Dedifferentiated amniotic fluid mesenchymal stem cell (primary cell): ENCODE data around the gene ROM1.
"Not testable (repeated sequence)": the region's sequence is repeated elsewhere in the genome, so short reads cannot be mapped to it uniquely, and the experiment has no call there.

Experiments
- DNase-seq: peaks from one replicate; pipeline ENCODE4 v3.0.0-alpha.2; 2016; ENCODE audit errors: extremely low spot score

Gene ROM1

DNA sequence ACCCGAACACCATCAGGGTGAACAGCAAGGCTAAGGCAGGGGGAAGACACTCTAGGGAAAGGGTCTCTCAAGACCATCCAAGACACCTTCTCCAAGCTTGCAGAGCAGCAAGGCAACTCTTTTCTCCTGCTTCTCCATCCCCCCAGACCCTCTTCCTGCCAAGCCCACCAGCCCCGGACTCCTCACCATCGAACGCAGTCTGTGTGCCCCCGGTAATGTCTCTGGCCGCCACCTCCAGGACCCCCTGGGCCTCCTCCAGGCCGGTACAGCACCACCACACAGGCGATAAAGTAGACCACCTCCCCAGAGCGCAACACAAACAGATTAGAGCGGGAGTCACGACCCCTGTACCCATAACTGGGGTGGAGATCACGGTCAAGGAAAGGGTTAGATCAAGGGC, 4.3 kb upstream of the ROM1 start:
- no peak for DNase-seq

GRCh38 chr11:62610403-62610802, 2.7 kb upstream of the ROM1 start:
- DNase-seq: no peak

DNA sequence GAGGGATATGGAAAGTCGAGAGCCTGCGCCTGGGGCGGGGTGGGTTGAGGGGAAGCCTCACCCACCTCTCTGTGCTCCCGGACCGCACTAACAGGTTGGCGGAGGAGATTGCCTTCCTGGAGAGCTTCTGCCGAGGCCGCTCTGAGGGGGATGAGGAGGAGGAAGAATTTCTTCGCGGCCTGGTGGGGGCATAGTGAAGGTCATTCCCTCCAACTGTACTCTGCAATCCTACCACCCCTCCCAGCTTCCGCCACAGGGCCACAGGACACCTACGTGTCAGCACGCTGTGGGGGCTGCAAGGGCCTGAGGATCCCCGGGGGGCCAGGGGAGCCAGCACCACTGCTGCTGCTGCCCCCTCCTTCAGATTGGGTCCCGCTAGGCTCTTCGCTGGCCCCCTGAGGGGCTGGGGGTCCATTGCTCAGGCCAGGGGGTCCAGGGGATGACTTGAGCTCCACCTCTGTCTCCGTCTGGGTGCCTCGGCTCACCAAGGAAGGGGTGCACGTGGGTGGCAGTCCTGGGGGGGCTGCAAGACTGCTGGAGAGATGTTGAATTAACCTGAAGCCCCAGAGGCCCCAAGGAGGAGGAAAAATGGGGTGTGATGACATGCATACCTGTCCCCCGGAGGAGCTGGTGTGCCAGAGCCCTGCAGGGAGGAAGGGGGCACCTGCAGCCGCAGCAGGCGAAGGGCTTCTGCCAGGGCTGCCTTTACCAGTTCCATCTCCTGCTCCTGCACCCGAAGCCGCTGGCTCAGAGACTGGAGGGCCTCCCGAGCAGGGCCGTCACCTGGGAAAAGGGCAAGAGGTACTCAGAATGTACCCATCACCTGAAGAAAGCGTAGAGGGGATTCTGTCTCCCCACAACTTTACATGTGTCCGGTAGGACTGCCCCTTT, 2.0 kb upstream of the ROM1 start:
- DNase-seq: no peak

DNA sequence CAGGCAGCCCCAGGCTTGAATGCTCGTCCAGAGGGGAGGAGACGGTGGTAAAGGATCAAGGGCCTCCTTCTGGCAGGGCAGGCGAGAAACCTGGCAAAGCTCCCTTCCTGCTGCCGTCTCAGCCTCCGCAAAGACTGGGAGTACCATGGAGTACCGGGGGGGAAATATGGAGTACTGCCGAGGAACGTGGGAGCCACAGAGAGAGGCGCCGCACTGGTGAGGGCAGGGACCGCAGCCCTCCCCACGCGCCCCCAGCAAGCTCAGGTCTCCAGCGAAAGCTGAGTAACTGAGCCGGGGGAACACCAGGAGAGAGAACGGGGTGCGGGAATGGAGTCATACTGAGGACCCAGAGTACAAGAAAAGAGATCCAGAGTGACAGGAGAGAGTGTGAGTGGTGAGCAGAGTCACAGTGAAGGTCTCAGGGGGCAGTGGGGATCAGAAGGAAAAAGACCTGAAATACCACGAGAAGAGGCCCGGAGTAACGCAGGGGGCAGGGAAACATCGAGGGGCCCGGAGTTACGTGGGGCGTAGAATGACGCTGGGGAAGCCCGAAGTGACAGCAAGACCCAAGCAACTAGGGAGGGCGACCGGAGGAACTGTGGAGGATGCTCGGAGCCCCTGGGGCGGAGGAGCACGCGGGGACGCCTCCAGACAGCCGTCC, 1.2 kb upstream of the ROM1 start:
- DNase-seq: no peak

GRCh38 chr11:62613291-62613778, 278 bp downstream of the ROM1 start:
- no peak for DNase-seq

GRCh38 chr11:62614275-62614674, 1.2 kb downstream of the ROM1 start:
- DNase-seq: no peak

DNA sequence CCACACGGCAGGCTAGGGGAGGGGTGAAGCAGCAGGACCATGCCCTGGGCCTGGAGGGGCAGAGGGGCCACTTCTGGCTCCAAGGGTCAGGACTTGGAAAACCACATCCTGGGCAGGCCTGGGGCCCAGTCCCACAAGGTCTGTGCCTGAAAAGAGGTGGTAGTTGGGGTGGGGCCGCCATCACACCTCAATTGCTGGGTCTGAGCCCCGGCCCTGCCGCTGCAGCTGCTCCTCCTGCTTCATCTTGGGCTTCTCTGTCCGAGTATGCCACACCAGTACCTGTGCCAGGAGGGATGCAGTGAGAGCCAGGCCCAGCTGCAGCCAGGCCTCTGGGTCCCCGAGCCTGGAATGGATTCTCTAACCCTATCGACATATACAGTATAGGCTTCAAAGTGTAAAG, 2.5 kb downstream of the ROM1 start:
- no peak for DNase-seq

DNA sequence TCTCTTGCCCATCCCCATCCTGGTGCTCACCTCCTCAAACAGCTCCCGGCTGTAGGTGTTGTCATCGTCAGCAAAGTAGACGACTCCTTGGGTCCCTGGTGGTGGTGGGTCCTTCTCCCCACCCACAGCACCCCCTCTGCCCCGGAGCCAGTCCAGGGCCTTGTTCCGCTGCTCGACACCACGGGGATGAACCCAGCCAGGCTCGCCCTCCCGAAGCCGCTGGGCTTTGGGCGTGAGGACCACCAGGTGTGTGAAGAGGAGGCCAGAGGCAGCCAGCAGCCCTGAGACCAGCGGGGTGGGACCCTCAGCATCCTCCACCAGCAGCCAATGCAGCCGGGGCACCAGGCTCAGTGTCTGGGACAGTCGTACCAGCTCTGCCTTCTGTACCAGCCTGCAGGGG, 3.9 kb downstream of the ROM1 start:
- DNase-seq: not testable (repeated sequence)

DNA sequence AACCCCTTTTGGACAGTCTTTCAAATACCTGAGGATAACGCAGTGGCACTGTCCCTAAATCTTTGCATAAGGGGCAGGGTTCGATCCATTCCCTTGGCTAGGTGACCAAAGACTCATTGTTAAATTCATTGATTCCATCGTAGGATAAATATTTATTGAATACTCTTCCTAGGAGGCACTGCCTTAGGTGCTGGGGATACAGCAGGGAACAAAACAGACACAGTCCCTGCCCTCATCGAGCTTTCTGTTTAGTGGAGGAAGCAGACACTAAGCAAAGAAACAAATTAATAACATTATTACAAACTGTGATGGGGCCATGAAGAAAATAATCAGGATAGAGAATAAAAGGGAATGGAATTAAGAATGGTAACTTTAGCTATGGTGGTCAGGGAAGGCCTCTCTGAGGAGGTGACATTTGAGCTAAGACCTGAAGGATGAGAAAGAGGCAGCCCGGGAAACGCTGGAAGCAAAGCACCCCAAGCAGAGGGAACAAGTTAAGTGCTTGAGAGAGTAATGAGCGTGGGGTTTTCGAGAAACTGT, 8.0 kb downstream of the ROM1 start:
- no peak for DNase-seq

GRCh38 chr11:62621567-62622470, 8.8 kb downstream of the ROM1 start, which contains the start of gene B3GAT3:
TSS of gene B3GAT3 (minus strand) at chr11:62621986. CDS start at chr11:62621947, 39 bp downstream.
- DNase-seq: peak; percentile 96

DNA sequence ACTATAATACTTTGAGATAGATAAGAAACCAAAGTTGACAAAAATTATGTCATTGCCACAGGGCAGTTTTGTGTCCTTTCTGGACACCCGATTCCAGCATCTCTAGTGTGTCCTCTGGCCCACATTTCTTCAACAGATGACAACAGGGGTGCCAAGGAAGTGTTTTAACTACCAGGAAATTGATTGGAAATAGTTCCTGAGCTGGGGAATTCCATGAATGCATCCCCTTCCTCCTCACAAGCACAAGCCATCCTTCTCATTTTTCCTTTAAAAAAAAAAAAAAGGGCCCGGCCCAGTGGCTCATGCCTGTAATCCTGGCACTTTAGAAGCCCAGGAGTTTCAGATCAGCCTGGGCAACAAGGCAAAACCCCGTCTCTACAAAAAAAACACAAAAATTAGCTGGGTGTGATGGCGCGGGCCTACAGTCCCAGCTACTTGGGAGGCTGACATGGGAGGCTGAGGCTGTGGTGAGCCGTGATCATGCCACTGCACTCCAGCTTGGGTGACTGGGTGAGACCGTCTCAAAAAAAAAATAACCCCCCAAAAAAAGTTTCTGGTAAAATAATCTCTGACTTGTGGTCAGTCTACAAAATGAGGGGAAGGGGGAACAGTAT, 9.5 kb downstream of the ROM1 start:
- DNase-seq: no peak

DNA sequence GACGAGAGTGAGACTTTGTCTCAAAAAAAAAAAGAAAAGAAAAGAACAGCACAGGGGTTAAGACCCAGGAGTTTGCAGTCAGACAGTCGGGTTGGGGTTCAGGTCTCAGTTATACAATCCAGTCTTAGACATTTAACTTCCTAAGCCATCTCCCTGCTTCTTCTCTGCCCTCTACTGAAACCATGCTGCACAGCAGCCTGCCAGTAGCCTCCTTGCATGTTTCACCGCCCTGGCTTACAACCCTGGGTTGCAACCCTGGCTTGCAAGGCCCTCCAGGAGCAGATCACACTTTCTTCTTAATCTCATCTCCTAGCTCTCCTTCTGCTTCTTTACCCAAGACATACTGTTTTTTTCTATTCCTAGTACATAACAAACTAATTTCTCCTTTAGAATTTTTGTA, 14.7 kb downstream of the ROM1 start:
- no peak for DNase-seq

DNA sequence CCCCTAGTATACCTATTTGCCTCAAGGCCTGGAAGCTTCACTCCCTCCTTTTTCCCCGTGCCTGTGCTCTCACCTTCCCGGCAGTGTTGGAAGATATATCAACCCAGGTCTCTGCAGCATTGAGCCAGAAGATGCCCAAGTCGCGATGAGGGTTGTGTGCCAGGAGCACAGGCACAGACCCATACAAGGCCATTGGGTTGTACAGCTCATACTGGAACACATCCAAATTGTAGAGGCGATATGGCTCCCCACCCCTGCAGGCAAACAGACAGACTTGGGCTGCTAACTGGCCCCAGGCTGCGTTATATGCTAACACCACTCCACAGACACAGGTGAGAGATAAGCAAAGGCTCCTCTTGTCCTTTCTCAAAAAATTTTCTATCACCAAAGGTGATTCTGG, 19.4 kb downstream of the ROM1 start:
- DNase-seq: no peak

GRCh38 chr11:62644220-62644619, 31.2 kb downstream of the ROM1 start:
- no peak for DNase-seq

DNA sequence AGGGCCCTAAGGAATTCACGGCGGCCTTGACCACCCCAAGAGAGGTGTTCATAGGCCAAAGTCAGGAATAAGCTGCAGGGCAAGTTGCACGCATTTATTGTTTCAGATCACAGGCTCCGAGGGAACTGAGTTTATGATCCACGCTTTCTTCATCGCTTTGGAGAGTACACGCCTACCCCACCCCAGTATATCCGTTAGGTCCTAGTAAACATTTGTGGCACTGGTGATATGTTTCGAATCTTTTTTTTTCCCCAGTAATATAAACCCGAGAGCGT, 32.6 kb downstream of the ROM1 start:
- no peak for DNase-seq

DNA sequence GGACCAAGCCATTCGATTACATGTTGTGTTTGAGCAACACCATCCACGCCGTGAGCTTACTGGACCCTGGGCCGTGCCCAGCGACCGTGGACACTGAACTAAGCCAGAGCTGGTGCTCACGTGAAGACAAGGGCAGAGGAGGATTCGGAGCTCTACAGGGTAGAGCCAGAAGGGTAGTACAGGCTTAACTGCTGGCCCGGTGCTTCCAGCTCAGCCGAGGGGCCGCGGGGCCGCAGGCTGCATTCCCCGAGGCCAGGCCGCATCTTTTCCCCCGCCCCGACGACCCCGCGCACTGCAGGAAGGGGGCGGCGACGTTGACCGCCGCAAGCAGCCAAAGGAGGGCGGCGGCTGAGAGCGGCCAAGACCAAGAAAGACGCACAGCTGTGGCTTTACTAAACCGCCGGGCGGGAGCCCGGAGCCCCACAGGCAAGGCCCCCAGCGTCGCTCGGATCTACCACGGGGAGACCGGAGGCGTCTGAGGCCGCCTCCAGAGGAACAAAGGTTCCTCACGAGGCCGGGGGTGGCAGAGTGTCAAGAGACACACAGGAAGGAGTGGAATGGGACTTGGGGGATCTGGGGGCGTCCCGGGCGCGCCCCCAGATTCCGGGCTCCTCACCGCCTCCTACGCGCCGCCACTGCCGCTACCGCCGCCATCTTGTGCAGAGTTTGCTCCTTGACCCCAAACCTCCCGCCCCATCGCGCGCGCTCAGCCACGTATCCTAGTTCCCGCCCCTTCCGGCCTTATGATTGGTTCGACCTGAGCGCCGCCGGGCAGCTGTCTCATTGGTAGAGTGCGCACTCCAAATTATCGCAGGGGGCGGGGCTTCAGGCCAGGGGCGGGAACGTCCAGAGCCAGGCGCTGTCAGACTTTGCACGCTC, 33.1 kb downstream of the ROM1 start, which contains the start of gene GANAB:
GANAB (minus strand) TSS at position 668 of the 879 bp plus-strand sequence; CDS start at position 654, 14 bp downstream.
- DNase-seq: peak; percentile 99

DNA sequence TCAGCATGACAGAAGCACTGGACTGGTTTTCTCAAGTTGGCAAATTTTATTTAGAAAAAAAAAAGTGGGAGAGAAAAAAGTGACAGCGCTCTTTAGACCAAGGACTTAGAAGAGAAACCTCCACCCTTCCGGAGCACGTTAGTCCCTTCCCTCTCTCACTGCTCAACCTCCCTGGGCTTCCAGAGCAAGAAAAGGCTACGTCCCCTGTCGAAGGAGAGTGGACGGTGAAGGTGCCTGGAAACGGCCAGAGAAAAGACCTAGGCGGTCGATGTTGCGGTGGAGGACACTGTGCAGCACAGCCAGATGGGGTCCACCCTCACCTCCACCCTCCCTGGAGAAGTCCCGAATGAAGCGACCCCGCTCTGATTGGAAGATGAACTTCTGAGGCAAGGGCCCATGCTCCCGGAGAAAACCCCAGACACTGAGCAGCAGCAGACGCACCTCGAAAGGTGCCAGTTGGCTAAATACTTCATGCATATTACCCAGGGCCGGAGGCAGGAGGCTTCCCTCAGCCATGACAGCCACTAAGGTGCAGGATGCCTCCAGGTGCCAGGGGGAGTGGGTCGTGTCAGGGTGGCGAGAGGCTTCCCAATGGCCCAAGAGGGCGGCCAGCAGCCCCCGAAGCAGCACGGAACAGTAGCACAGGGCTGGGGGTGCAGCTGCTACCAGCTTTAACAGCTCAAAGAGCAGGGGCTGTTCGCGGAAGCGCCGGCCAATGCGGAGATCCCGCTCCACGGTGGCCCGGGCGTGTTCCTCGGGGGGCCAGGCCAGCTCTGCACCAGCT, 34.0 kb downstream of the ROM1 start:
- no peak for DNase-seq

DNA sequence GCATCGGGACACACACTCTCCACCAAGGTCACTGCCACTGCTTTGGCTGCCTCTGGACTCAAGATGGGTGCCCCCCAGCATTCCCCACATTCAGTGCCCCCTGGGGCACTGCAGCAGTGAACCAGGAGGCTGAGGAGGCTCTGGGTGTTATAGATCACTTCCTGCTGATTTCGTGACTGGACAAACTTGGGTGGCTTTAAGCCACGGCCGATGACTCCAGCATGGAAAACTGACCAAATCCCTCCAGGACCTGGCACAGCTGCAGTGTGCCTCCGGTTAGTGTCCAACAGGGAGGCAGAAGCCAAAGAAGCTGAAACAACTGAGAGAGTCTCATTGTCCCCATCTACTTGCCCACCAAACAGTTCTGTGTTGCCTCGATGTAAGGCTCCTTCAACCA, 34.5 kb downstream of the ROM1 start:
- DNase-seq: no peak

GRCh38 chr11:62648185-62648966, 35.3 kb downstream of the ROM1 start:
- no peak for DNase-seq
